Smooth muscle cell (in vitro differentiated cells): ENCODE results near the gene SH2B3. TPM values are rescaled to one million over a fixed set of nuclear protein-coding genes. Genes with fewer than 3 reads are reported as not detected.
A peak's percentile ranks its signal among the peaks of the same experiment; 100 is the strongest.
"Not testable (repeated sequence)": the region's sequence is repeated elsewhere in the genome, so short reads cannot be mapped to it uniquely, and the experiment has no call there.

Experiments used
- DNase-seq: peaks from one replicate; lab custom pipeline; 2025; ENCODE audit not compliant: unreplicated experiment; lab: John Stamatoyannopoulos, UW
- H2AFZ ChIP-seq: fragments of 200-600 bp; sonication (generic); 2 replicates; pipeline ENCODE4 v1.6.0; 2016; ENCODE audit warnings: antibody characterized with exemption, low read depth, mild to moderate bottlenecking
- H3F3A ChIP-seq: fragments of 200-600 bp; sonication (generic); 2 replicates; pipeline ENCODE4 v1.6.0; 2017; ENCODE audit warnings: antibody characterized with exemption, low read depth
- H3K27ac ChIP-seq: fragments of 200-600 bp; sonication (generic); 2 replicates; pipeline ENCODE4 v1.5.1; 2016; ENCODE audit warnings: low read depth, mild to moderate bottlenecking
- H3K27me3 ChIP-seq: fragments of 200-600 bp; sonication (generic); 2 replicates; pipeline ENCODE4 v1.6.1; 2016; ENCODE audit warnings: low read depth, mild to moderate bottlenecking
- H3K36me3 ChIP-seq: fragments of 200-600 bp; sonication (generic); 2 replicates; pipeline ENCODE4 v1.5.1; 2016; ENCODE audit warnings: low read depth
- H3K4me1 ChIP-seq: fragments of 200-600 bp; sonication (generic); 2 replicates; pipeline ENCODE4 v1.5.1; 2016; ENCODE audit warnings: low read depth
- H3K4me2 ChIP-seq: fragments of 200-600 bp; sonication (generic); 2 replicates; pipeline ENCODE4 v1.6.0; 2016; ENCODE audit warnings: mild to moderate bottlenecking
- H3K4me3 ChIP-seq: fragments of 200-600 bp; sonication (generic); 2 replicates; pipeline ENCODE4 v1.5.1; 2016; ENCODE audit warnings: mild to moderate bottlenecking
- H3K79me2 ChIP-seq: fragments of 200-600 bp; sonication (generic); 2 replicates; pipeline ENCODE4 v1.6.0; 2016; ENCODE audit warnings: low read depth, mild to moderate bottlenecking
- H3K9ac ChIP-seq: fragments of 200-600 bp; sonication (generic); 2 replicates; pipeline ENCODE4 v1.6.0; 2016; ENCODE audit warnings: low read depth
- H3K9me3 ChIP-seq: fragments of 200-600 bp; sonication (generic); replicated peaks from 2 replicates; pipeline ENCODE4 v1.5.1; 2016; ENCODE audit warnings: low read depth
- H4K20me1 ChIP-seq: fragments of 200-600 bp; sonication (generic); 2 replicates; pipeline ENCODE4 v1.6.0; 2016; ENCODE audit warnings: low read depth
- CTCF ChIP-seq: fragments of 200-600 bp; sonication (generic); IDR thresholded peaks from 2 replicates; pipeline ENCODE4 v1.5.1; 2017; ENCODE audit warnings: borderline replicate concordance, mild to moderate bottlenecking, antibody characterized with exemption; ENCODE audit not compliant: insufficient read depth, poor library complexity, severe bottlenecking
- WGBS: methylation state at CpG from one replicate; pipeline ENCODE4 v1.1.7; 2016; ENCODE audit warnings: low lambda C conversion rate; 5-methylcytosine and 5-hydroxymethylcytosine counted together
- polyA plus RNA-seq: library from polyadenylated mRNA; unstranded; fragments of >200 nt; fragmentation: Nextera tagmentation; extraction: Ambion mirVana; gene quantifications from 2 replicates; pipeline ENCODE4 v1.2.1, GENCODE V29; 2016
- total RNA-seq: library from RNA; depleted of rRNA; stranded (reverse); fragments of >200 nt; gene quantifications from 2 replicates; pipeline ENCODE4 v1.2.3, GENCODE V29; 2014

Gene SH2B3
- total and polyA plus RNA-seq, 2 experiments from 2014 or later, result 4.7 to 5.2 TPM

DNA sequence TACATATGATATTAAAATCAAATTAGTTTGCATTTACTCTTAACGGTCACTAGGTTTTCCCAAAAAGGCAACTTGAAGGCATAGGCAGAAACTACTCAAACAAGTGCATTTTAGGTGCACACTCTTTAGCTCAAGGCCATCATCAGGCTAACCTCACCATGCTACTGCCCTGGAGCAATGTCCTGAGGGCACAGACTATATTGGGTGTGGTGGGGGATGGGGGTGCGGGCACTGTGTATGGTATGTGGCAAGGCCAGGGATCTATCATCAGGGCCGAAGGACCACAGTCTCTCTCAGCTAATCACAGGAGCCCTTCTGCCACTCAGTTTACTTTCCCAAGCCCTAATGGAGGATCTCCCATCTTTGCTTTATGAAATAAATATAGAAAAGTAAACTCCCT is 51.9 kb downstream of the SH2B3 start:
- H3F3A ChIP-seq, result peaks cover 4% of the 10 kb centered on the region
- H4K20me1 ChIP-seq, result peaks cover 34% of the 10 kb centered on the region
- H3K9ac ChIP-seq, result no peak overlapping the region
- no peak overlapping the region for H3K4me2 ChIP-seq
- no peak for DNase-seq
- H2AFZ ChIP-seq, result no peak overlapping the region
- WGBS, result 95% methylated on average over 3 of the region's 3 CpGs
- no peak for TF ChIP-seq CTCF
- H3K27ac ChIP-seq, result no peak overlapping the region
- no peaks in the 10 kb centered on the region for H3K36me3 ChIP-seq
- peaks cover 4% of the 10 kb centered on the region for H3K4me1 ChIP-seq
- H3K27me3 ChIP-seq, result no peaks in the 10 kb centered on the region
- H3K4me3 ChIP-seq, result no peak overlapping the region
- no peaks in the 10 kb centered on the region for H3K9me3 ChIP-seq
- H3K79me2 ChIP-seq, result peaks cover 7% of the 10 kb centered on the region

- H2AFZ ChIP-seq, result no peak overlapping the region
- peaks cover 4% of the 10 kb centered on the region for H3K4me1 ChIP-seq
- WGBS, result 81% methylated on average over 6 of the region's 6 CpGs
- no peak overlapping the region for H3K9ac ChIP-seq
- H3K9me3 ChIP-seq, result no peaks in the 10 kb centered on the region
- peaks cover 45% of the 10 kb centered on the region for H4K20me1 ChIP-seq
- H3K27ac ChIP-seq, result peak overlapping the region; percentile 7
- H3K79me2 ChIP-seq, result peaks cover 7% of the 10 kb centered on the region
- peaks cover 4% of the 10 kb centered on the region for H3F3A ChIP-seq
- DNase-seq, result no peak
- H3K4me2 ChIP-seq, result no peak overlapping the region
- no peak overlapping the region for H3K4me3 ChIP-seq
- no peaks in the 10 kb centered on the region for H3K36me3 ChIP-seq
- no peak for TF ChIP-seq CTCF
- no peaks in the 10 kb centered on the region for H3K27me3 ChIP-seq
Observed at GRCh38 chr12:111458546-111459172, 52.9 kb downstream of the SH2B3 start.

DNA sequence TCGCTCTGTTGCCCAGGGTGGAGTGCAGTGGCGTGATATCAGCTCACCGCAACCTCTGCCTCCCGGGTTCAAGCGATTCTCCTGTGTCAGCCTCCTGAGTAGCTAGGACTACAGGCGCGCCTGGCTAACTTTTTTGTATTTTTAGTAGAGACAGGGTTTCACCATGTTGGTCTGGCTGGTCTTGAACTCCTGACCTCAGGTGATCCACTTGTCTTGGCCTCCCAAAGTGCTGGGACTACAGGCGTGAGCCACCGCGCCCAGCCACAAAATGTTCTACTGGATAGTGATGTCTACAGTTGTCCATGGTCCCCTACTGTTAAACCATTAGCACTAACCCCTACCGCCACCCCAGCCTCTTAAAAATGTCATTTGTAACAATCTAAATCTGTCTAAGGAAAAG is 54.4 kb downstream of the SH2B3 start:
- not testable (repeated sequence) for H3K9me3 ChIP-seq, H3F3A ChIP-seq, H3K4me3 ChIP-seq, H3K27me3 ChIP-seq, H3K4me2 ChIP-seq, DNase-seq, H3K36me3 ChIP-seq, H3K27ac ChIP-seq, H3K4me1 ChIP-seq, H2AFZ ChIP-seq, H3K79me2 ChIP-seq, H3K9ac ChIP-seq
- peaks cover 42% of the 10 kb centered on the region for H4K20me1 ChIP-seq
- WGBS, result 98% methylated on average over 11 of the region's 11 CpGs

GRCh38 chr12:111462210-111462769 is 56.6 kb downstream of the SH2B3 start:
- Histone ChIP-seq H3K27me3 (no peaks in the 10 kb centered on the region), H3K4me2 (peak overlapping the region; percentile 51), H2AFZ (no peak overlapping the region), H3K9me3 (no peaks in the 10 kb centered on the region), H3F3A (no peaks in the 10 kb centered on the region), H3K4me3 (no peak overlapping the region), H3K27ac (peak overlapping the region; percentile 75), H3K79me2 (peaks cover 7% of the 10 kb centered on the region), H4K20me1 (peaks cover 35% of the 10 kb centered on the region), H3K4me1 (peaks cover 4% of the 10 kb centered on the region), H3K9ac (peak overlapping the region; percentile 26), H3K36me3 (no peaks in the 10 kb centered on the region)
- no peak for DNase-seq
- no peak for TF ChIP-seq CTCF
